GM12878 (cell line): Measurements from ENCODE around the gene COL23A1.

Source experiments
- BRCA1 ChIP-seq: IDR thresholded peaks from 2 replicates; pipeline ENCODE4 v1.6.1; 2011; ENCODE audit warnings: low read depth, low read length, improper control_type of control experiment
- CREB1 ChIP-seq: IDR thresholded peaks from 2 replicates; pipeline ENCODE4 v1.6.1; 2012; ENCODE audit warnings: low read depth, mild to moderate bottlenecking, inconsistent platforms
- POLR2A ChIP-seq: IDR thresholded peaks from 2 replicates; pipeline ENCODE4 v1.6.1; 2011; ENCODE audit warnings: low read depth, mild to moderate bottlenecking, low read length
- RAD21 ChIP-seq: IDR thresholded peaks from 2 replicates; pipeline ENCODE4 v1.6.1; 2011; ENCODE audit warnings: mild to moderate bottlenecking, low read depth, low read length, moderate library complexity; ENCODE audit not compliant: insufficient read depth
- RAD51 ChIP-seq: fragments of 450-650 bp; IDR thresholded peaks from 2 replicates; pipeline ENCODE4 v1.6.1; 2016; ENCODE audit warnings: moderate library complexity, mild to moderate bottlenecking, inconsistent platforms
- SMARCA5 ChIP-seq: fragments of 450-650 bp; IDR thresholded peaks from 2 replicates; pipeline ENCODE4 v1.6.1; 2017; ENCODE audit warnings: mild to moderate bottlenecking
- SMC3 ChIP-seq: IDR thresholded peaks from 2 replicates; pipeline ENCODE4 v1.6.1; 2011; ENCODE audit warnings: low read length, improper control_type of control experiment, borderline replicate concordance
- SPI1 ChIP-seq: IDR thresholded peaks from 2 replicates; pipeline ENCODE4 v1.6.1; 2011; ENCODE audit warnings: low read depth, mild to moderate bottlenecking, low read length, moderate library complexity, borderline replicate concordance; ENCODE audit not compliant: insufficient read depth
- SUZ12 ChIP-seq: fragments of 200-600 bp; sonication (generic); IDR thresholded peaks from one replicate; pipeline ENCODE4 v1.6.1; 2018; ENCODE audit warnings: antibody characterized with exemption, mild to moderate bottlenecking; ENCODE audit not compliant: unreplicated experiment
- ZBTB33 ChIP-seq: fragments of 450-650 bp; IDR thresholded peaks from 2 replicates; pipeline ENCODE4 v1.6.1; 2017; ENCODE audit warnings: mild to moderate bottlenecking
- ZZZ3 ChIP-seq: IDR thresholded peaks from 2 replicates; pipeline ENCODE4 v1.6.1; 2011; ENCODE audit warnings: low read depth; ENCODE audit not compliant: control insufficient read depth, insufficient read length
- TF ChIP-seq, protein P1 (sequence below): IDR thresholded peaks from 2 replicates; pipeline ENCODE4 v1.6.1; 2011; ENCODE audit warnings: borderline replicate concordance, low read depth, mild to moderate bottlenecking, moderate library complexity, low read length; ENCODE audit not compliant: insufficient read depth, poor library complexity, severe bottlenecking

GRCh38 chr5:178403956-178404600 is 186.1 kb downstream of the COL23A1 start:
- no peak for TF ChIP-seq SMC3
- TF ChIP-seq SMARCA5: no peak
- no peak for TF ChIP-seq ZBTB33
- no peak for TF ChIP-seq RAD21
- no peak for TF ChIP-seq RAD51
- TF ChIP-seq POLR2A: no peak
- no peak for TF ChIP-seq BRCA1
- TF ChIP-seq SUZ12: no peak
- TF ChIP-seq ZZZ3: no peak
- TF ChIP-seq SPI1: no peak
- TF ChIP-seq CREB1: no peak
- TF ChIP-seq, protein P1, sequence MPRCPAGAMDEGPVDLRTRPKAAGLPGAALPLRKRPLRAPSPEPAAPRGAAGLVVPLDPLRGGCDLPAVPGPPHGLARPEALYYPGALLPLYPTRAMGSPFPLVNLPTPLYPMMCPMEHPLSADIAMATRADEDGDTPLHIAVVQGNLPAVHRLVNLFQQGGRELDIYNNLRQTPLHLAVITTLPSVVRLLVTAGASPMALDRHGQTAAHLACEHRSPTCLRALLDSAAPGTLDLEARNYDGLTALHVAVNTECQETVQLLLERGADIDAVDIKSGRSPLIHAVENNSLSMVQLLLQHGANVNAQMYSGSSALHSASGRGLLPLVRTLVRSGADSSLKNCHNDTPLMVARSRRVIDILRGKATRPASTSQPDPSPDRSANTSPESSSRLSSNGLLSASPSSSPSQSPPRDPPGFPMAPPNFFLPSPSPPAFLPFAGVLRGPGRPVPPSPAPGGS: no peak
